Esophagus squamous epithelium (tissue), 5 donors: ENCODE measurements around the gene SLC39A13. TPM values are rescaled to one million over a fixed set of nuclear protein-coding genes. Genes with fewer than 3 reads are reported as not detected.

Experiments used
- DNase-seq: peaks from one replicate; lab custom pipeline; 2025; lab: John Stamatoyannopoulos, UW
- H3K27ac ChIP-seq, 4 donors: fragments of 200-600 bp; sonication (generic); one replicate each; pipeline ENCODE4 v1.5.1; 2016 to 2019; ENCODE audit warnings: mild to moderate bottlenecking in 1 of 4
- H3K27me3 ChIP-seq, 4 donors: fragments of 200-600 bp; sonication (generic); 1 replicate in 3 of 4; 2 replicates in 1 of 4; pipeline versions ENCODE4 v1.5.1 to v1.6.0; 2017 to 2021; ENCODE audit warnings: antibody characterized with exemption in 1 of 4
- H3K36me3 ChIP-seq, 3 donors: fragments of 200-600 bp; sonication (generic); one replicate each; pipeline ENCODE4 v1.5.1; 2016 to 2019
- H3K4me1 ChIP-seq, 3 donors: fragments of 200-600 bp; sonication (generic); one replicate each; pipeline ENCODE4 v1.5.1; 2017 to 2019
- H3K4me3 ChIP-seq, 4 donors: fragments of 200-600 bp; sonication (generic); 1 replicate in 3 of 4; 2 replicates in 1 of 4; pipeline ENCODE4 v1.5.1; 2016 to 2019; ENCODE audit warnings: mild to moderate bottlenecking in 2 of 4, moderate library complexity in 1 of 4
- H3K9me3 ChIP-seq, 3 donors: fragments of 200-600 bp; sonication (generic); one replicate each; pipeline ENCODE4 v1.5.1; 2016 to 2019
- CTCF ChIP-seq, 6 experiments: fragments of 450-650 bp in 4 of 6; fragments of 200-600 bp in 2 of 6; sonication (generic) in 2 of 6; IDR thresholded peaks; one replicate each; pipeline ENCODE4 v1.5.1; 2016 to 2019; ENCODE audit warnings: antibody characterized with exemption in 6 of 6, mild to moderate bottlenecking in 4 of 6, moderate library complexity in 4 of 6
- POLR2A ChIP-seq, 4 donors: fragments of 450-650 bp; IDR thresholded peaks; one replicate each; pipeline ENCODE4 v1.6.1; 2017; ENCODE audit warnings: antibody characterized with exemption in 4 of 4, mild to moderate bottlenecking in 4 of 4, moderate library complexity in 3 of 4
- WGBS, 2 donors: methylation state at CpG; one replicate each; pipeline ENCODE4 v1.1.5; 2018; 5-methylcytosine and 5-hydroxymethylcytosine counted together
- intact Hi-C: fragments of 100-400 bp; cut with DNase I; formaldehyde crosslinking; loops from one replicate; pipeline ENCODE4 v1.15.0; 2022
- total RNA-seq, 4 donors: library from RNA; depleted of rRNA; stranded (reverse); fragments of >200 nt; gene quantifications; one replicate each; pipeline ENCODE4 v1.1.0, GENCODE V29; 2016
- donor health status: DM: yes; HTN: yes; CAD: no.

The SLC39A13 gene
- total RNA-seq, 4 donors from 2014 or later, result 10.9 to 44.3 (median 13.8) TPM

DNA sequence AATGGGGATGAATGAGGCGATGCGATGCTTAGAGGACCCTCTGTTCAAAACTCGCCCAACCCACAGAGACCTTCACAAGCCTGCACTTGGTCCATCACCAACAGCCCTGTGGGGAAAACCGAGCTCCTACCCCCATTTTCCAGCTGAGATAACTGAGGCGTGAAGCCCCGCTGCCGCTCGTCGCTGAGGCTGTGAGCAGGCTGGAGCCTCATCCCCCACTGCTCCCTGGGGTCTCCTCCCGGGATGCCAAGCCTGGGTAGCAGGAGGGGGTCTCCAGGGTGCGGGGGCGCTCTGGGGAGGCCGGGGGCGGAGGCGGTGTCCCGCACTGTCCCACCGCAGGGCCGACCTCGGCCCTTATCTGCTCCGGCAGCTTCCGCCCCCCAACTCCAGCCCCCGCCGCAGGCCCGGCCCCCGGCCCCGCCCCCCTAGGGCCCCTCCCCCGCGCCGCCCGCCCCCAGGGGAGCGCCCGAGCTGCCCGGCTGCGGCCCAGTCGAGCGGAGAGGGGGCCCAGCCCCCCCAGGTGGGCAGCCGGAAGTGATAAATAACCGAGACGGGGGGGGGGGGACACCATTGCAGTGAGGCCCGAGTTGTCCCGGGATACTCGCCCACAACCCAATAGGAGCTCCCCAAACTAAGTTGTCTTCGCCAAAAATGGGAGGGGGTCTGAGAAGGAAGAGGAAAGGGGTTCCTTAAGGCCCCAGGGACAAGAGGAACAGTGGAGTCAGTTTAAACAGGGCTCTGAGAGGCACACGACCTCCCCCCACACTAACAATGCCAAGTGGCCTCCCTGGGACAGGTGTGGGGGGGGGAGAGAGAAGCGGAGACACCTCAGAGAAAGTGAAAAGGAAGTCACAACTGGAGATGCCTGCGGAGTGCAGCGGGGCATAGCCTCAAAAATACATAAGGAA lies 8.3 kb upstream of the SLC39A13 start:
- no peaks in the 10 kb centered on the region for H3K27me3 ChIP-seq
- no peaks in the 10 kb centered on the region for H3K36me3 ChIP-seq
- DNase-seq, result no peak
- H3K9me3 ChIP-seq, result no peaks in the 10 kb centered on the region
- peaks cover 10 to 46% (median 18%) of the 10 kb centered on the region in 3 donors for H3K4me1 ChIP-seq
- intact Hi-C loops, result no loop called here
- peak overlapping the region; percentile 36 to 79 (median 54) for H3K4me3 ChIP-seq
- TF ChIP-seq CTCF (IDR thresholded peaks at IDR 0.05) (no peak), POLR2A (IDR thresholded peaks at IDR 0.05) (peak in 1 of 4 donors; percentile 49)
- H3K27ac ChIP-seq, result peak overlapping the region; percentile 82 to 87 (median 84)
- WGBS, 2 donors, result 1 to 12% methylated on average over 10 to 15 of the region's 47 CpGs

DNA sequence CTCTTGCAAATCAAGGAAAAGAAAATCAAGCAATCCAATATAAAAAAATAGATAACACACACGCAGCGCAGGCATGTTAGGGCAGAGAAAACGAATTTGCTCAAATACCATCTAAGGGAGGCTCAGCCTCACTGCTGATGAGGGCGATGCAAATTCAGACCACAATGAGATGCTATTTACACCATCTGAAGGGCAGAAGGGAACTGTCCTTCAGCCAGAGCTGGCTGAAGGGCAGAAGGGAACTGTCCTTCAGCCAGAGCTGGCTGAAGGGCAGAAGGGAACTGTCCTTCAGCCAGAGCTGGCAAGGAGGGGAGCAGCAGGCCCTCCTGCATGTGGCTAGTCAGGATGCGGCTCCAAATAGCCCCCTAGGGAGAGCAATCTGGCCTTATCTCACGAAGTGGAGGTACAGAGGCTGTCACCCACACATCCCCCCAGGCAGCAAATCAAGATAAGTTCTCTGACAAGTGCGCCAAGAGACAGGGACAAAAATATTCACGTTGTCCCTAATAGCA lies 7.6 kb upstream of the SLC39A13 start:
- Histone ChIP-seq H3K4me1 (peaks cover 10 to 39% (median 15%) of the 10 kb centered on the region in 3 donors), H3K9me3 (no peaks in the 10 kb centered on the region), H3K4me3 (peak overlapping the region; percentile 36 to 79 (median 54)), H3K27me3 (no peaks in the 10 kb centered on the region), H3K27ac (peak overlapping the region; percentile 82 to 87 (median 84)), H3K36me3 (no peaks in the 10 kb centered on the region)
- intact Hi-C loops, result no loop called here
- no peak for DNase-seq
- TF ChIP-seq CTCF (IDR thresholded peaks at IDR 0.05) (no peak), POLR2A (IDR thresholded peaks at IDR 0.05) (no peak)
- 18 to 21% methylated on average over 7 to 8 of the region's 8 CpGs for WGBS, 2 donors

- no peak for TF ChIP-seq POLR2A (IDR thresholded peaks at IDR 0.05)
- no peak for TF ChIP-seq CTCF (IDR thresholded peaks at IDR 0.05)
- Histone ChIP-seq H3K4me3 (no peak overlapping the region), H3K27ac (no peak overlapping the region), H3K27me3 (no peaks in the 10 kb centered on the region), H3K36me3 (no peaks in the 10 kb centered on the region), H3K4me1 (peaks cover 22 to 47% (median 28%) of the 10 kb centered on the region in 3 donors), H3K9me3 (no peaks in the 10 kb centered on the region)
- intact Hi-C loops, result no loop called here
- 67 to 82% methylated on average over 4 of the region's 4 CpGs for WGBS, 2 donors
- DNase-seq, result no peak
Observed at GRCh38 chr11:47403135-47403534, 5.3 kb upstream of the SLC39A13 start.

DNA sequence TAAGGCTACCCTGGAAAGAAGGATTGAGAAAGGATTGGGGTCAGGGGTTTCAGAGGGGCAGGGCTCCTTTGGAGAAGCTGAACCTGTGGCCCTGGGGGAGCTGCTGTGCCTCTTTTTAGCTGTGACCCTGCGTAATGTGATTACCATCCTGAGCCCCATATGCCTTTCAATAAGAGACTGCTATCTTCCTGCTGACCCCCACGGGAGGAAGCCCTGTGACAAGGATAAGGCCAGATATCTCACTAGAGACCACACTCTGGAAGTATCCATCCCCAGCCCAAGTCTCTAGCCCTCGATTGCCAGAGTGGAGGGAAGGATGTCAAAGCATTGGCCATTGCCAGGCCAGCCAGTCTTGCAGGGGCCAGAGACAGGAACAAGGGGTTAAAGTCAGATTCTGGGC lies 4.8 kb upstream of the SLC39A13 start:
- TF ChIP-seq POLR2A (IDR thresholded peaks at IDR 0.05) (no peak), CTCF (IDR thresholded peaks at IDR 0.05) (no peak)
- no peaks in the 10 kb centered on the region for H3K36me3 ChIP-seq
- no peak overlapping the region for H3K27ac ChIP-seq
- WGBS, 2 donors, result 69 to 93% methylated on average over 2 to 3 of the region's 3 CpGs
- intact Hi-C loops, result no loop called here
- peaks cover 22 to 43% (median 27%) of the 10 kb centered on the region in 3 donors for H3K4me1 ChIP-seq
- no peaks in the 10 kb centered on the region for H3K27me3 ChIP-seq
- no peak overlapping the region for H3K4me3 ChIP-seq
- H3K9me3 ChIP-seq, result no peaks in the 10 kb centered on the region
- no peak for DNase-seq
